Measurements from ENCODE around the gene LCOR. TPM values are rescaled to one million over a fixed set of nuclear protein-coding genes. Genes with fewer than 3 reads are reported as not detected.

LCOR gene
- total RNA-seq, 1 donor from 2014 or later: 68.2 TPM

- no peaks in the 10 kb centered on the region for H3K36me3 Mint-ChIP-seq
- H3K4me3 Mint-ChIP-seq: no peak overlapping the region
- no peaks in the 10 kb centered on the region for H3K27me3 Mint-ChIP-seq (ENCODE audit: low read depth)
- H3K27ac Mint-ChIP-seq: no peak overlapping the region
- H3K9me3 Mint-ChIP-seq: no peaks in the 10 kb centered on the region
- no peak for DNase-seq (ENCODE audit: low spot score in 2 of 2, unreplicated experiment in 2 of 2)
- peaks cover 13% of the 10 kb centered on the region for H3K4me1 Mint-ChIP-seq
- TF ChIP-seq CTCF (IDR thresholded peaks at IDR 0.05; ENCODE audit: unreplicated experiment): no peak
These were observed 167.2 kb downstream of the LCOR start for GRCh38 chr10:96999337-96999736.

GRCh38 chr10:96999987-97000386 is 167.9 kb downstream of the LCOR start:
- H3K27me3 Mint-ChIP-seq (ENCODE audit: low read depth): no peaks in the 10 kb centered on the region
- H3K4me1 Mint-ChIP-seq: peaks cover 13% of the 10 kb centered on the region
- H3K27ac Mint-ChIP-seq: no peak overlapping the region
- TF ChIP-seq CTCF (IDR thresholded peaks at IDR 0.05; ENCODE audit: unreplicated experiment): no peak
- H3K9me3 Mint-ChIP-seq: no peaks in the 10 kb centered on the region
- no peak overlapping the region for H3K4me3 Mint-ChIP-seq
- H3K36me3 Mint-ChIP-seq: no peaks in the 10 kb centered on the region
- DNase-seq (ENCODE audit: low spot score in 2 of 2, unreplicated experiment in 2 of 2): no peak

- peaks cover 11% of the 10 kb centered on the region for H3K4me1 Mint-ChIP-seq
- peaks cover 2% of the 10 kb centered on the region for H3K27me3 Mint-ChIP-seq (ENCODE audit: low read depth)
- DNase-seq (ENCODE audit: low spot score in 2 of 2, unreplicated experiment in 2 of 2): no peak
- no peak overlapping the region for H3K4me3 Mint-ChIP-seq
- H3K36me3 Mint-ChIP-seq: no peaks in the 10 kb centered on the region
- TF ChIP-seq CTCF (IDR thresholded peaks at IDR 0.05; ENCODE audit: unreplicated experiment): no peak
- no peaks in the 10 kb centered on the region for H3K9me3 Mint-ChIP-seq
- H3K27ac Mint-ChIP-seq: no peak overlapping the region
These were observed 168.5 kb downstream of the LCOR start for GRCh38 chr10:97000487-97001182.

- no peak for DNase-seq (ENCODE audit: low spot score in 2 of 2, unreplicated experiment in 2 of 2)
- Mint-ChIP-seq H3K27ac (no peak overlapping the region), H3K4me3 (no peak overlapping the region), H3K4me1 (peaks cover 5% of the 10 kb centered on the region), H3K9me3 (no peaks in the 10 kb centered on the region), H3K27me3 (ENCODE audit: low read depth) (peaks cover 3% of the 10 kb centered on the region), H3K36me3 (no peaks in the 10 kb centered on the region)
- TF ChIP-seq CTCF (IDR thresholded peaks at IDR 0.05; ENCODE audit: unreplicated experiment): no peak
These were observed 169.3 kb downstream of the LCOR start for GRCh38 chr10:97001183-97001991.

- peaks cover 12% of the 10 kb centered on the region for H3K9me3 Mint-ChIP-seq
- no peak overlapping the region for H3K4me3 Mint-ChIP-seq
- no peaks in the 10 kb centered on the region for H3K36me3 Mint-ChIP-seq
- DNase-seq (ENCODE audit: low spot score in 2 of 2, unreplicated experiment in 2 of 2): no peak
- peaks cover 3% of the 10 kb centered on the region for H3K27me3 Mint-ChIP-seq (ENCODE audit: low read depth)
- H3K27ac Mint-ChIP-seq: no peak overlapping the region
- peaks cover 5% of the 10 kb centered on the region for H3K4me1 Mint-ChIP-seq
- TF ChIP-seq CTCF (IDR thresholded peaks at IDR 0.05; ENCODE audit: unreplicated experiment): no peak
These were observed 170.6 kb downstream of the LCOR start for GRCh38 chr10:97002670-97003069.
